ENCODE measurements around the gene WDR47. TPM values are rescaled to one million over a fixed set of nuclear protein-coding genes. Genes with fewer than 3 reads are reported as not detected.
"Not testable (repeated sequence)": the region's sequence is repeated elsewhere in the genome, so short reads cannot be mapped to it uniquely, and the experiment has no call there.

Gene WDR47
- total RNA-seq, 1 donor from 2014 or later, result 8.0 TPM

- TF ChIP-seq CTCF (conservative IDR thresholded peaks at IDR 0.05; ENCODE audit: low read depth, low read length), result no peak
- H3K4me3 ChIP-seq (ENCODE audit: low read depth, low read length), result no peak overlapping the region
- no peak for DNase-seq (ENCODE audit: low read depth)
These were observed 88.5 kb downstream of the WDR47 start for GRCh38 chr1:108953452-108953851.

GRCh38 chr1:108951242-108951641 is 90.7 kb downstream of the WDR47 start:
- no peak for DNase-seq (ENCODE audit: low read depth)
- no peak for TF ChIP-seq CTCF (conservative IDR thresholded peaks at IDR 0.05; ENCODE audit: low read depth, low read length)
- no peak overlapping the region for H3K4me3 ChIP-seq (ENCODE audit: low read depth, low read length)

- H3K4me3 ChIP-seq (ENCODE audit: low read depth, low read length), result no peak overlapping the region
- no peak for DNase-seq (ENCODE audit: low read depth)
- TF ChIP-seq CTCF (conservative IDR thresholded peaks at IDR 0.05; ENCODE audit: low read depth, low read length), result no peak
These were observed 92.9 kb downstream of the WDR47 start for GRCh38 chr1:108949044-108949443.

GRCh38 chr1:108947871-108948525 is 93.9 kb downstream of the WDR47 start:
- H3K4me3 ChIP-seq (ENCODE audit: low read depth, low read length), result no peak overlapping the region
- no peak for TF ChIP-seq CTCF (conservative IDR thresholded peaks at IDR 0.05; ENCODE audit: low read depth, low read length)
- DNase-seq (ENCODE audit: low read depth), result no peak

- no peak overlapping the region for H3K4me3 ChIP-seq (ENCODE audit: low read depth, low read length)
- TF ChIP-seq CTCF (conservative IDR thresholded peaks at IDR 0.05; ENCODE audit: low read depth, low read length), result no peak
- no peak for DNase-seq (ENCODE audit: low read depth)
These were observed 105.7 kb downstream of the WDR47 start for GRCh38 chr1:108936170-108936569.

GRCh38 chr1:108933944-108934343 is 108.0 kb downstream of the WDR47 start:
- no peak for TF ChIP-seq CTCF (conservative IDR thresholded peaks at IDR 0.05; ENCODE audit: low read depth, low read length)
- no peak overlapping the region for H3K4me3 ChIP-seq (ENCODE audit: low read depth, low read length)
- DNase-seq (ENCODE audit: low read depth), result no peak

GRCh38 chr1:108927565-108927964 is 114.3 kb downstream of the WDR47 start:
- DNase-seq (ENCODE audit: low read depth); H3K4me3 ChIP-seq (ENCODE audit: low read depth, low read length): not testable (repeated sequence)

Data from epithelial cell of proximal tubule (primary cell).